ENCODE measurements around the gene ZFP36L1.

GRCh38 chr14:68782091-68782981 lies 10.5 kb downstream of the ZFP36L1 start:
- TF ChIP-seq ZFP1 (CRISPR knock-in tag; IDR thresholded peaks at IDR 0.05) (no peak), KLF6 (CRISPR knock-in tag; IDR thresholded peaks at IDR 0.05; ENCODE audit: borderline replicate concordance) (no peak), ESRRB (CRISPR knock-in tag; IDR thresholded peaks at IDR 0.05; ENCODE audit: borderline replicate concordance) (no peak), CTCF (IDR thresholded peaks at IDR 0.05 in 2 of 3, conservative IDR thresholded peaks at IDR 0.05 in 1 of 3; ENCODE audit: insufficient read depth in 2 of 3, low read depth in 1 of 3, low read length in 3 of 3) (no peak), CCAR2 (IDR thresholded peaks at IDR 0.05; ENCODE audit: low read depth, low read length) (no peak), KLF1 (tag; IDR thresholded peaks at IDR 0.05) (no peak), ZNF282 (CRISPR knock-in tag; IDR thresholded peaks at IDR 0.05) (no peak), MAX (CRISPR knock-in tag; IDR thresholded peaks at IDR 0.05) (no peak), TAF1 (IDR thresholded peaks at IDR 0.05; ENCODE audit: control insufficient read depth, extremely low read depth, insufficient read depth, low read length, severe bottlenecking) (no peak), SIX5 (IDR thresholded peaks at IDR 0.05; ENCODE audit: borderline replicate concordance in 1 of 2, insufficient read depth in 1 of 2, low read depth in 1 of 2, low read length in 2 of 2) (no peak), U2AF2 (optimal IDR thresholded peaks at IDR 0.05; ENCODE audit: low read depth, low read length) (no peak), CTBP1 (IDR thresholded peaks at IDR 0.05; ENCODE audit: borderline replicate concordance) (no peak)
